Neural crest cell (in vitro differentiated cells): ENCODE data around the gene CKMT1A. TPM values are rescaled to one million over a fixed set of nuclear protein-coding genes. Genes with fewer than 3 reads are reported as not detected.
"Not testable (repeated sequence)": the region's sequence is repeated elsewhere in the genome, so short reads cannot be mapped to it uniquely, and the experiment has no call there.

Experiments used
- DNase-seq: peaks from one replicate; pipeline ENCODE4 v3.0.0; 2021; ENCODE audit warnings: low read depth, mixed read lengths, low spot score
- H3K27ac Mint-ChIP-seq: one replicate; pipeline ENCODE4 v1.8.0; 2021; ENCODE audit warnings: mild to moderate bottlenecking, mixed read lengths; ENCODE audit not compliant: unreplicated experiment
- H3K27me3 Mint-ChIP-seq: 2 replicates; pipeline ENCODE4 v1.8.0; 2021; ENCODE audit warnings: low read depth, mild to moderate bottlenecking, mixed read lengths
- H3K36me3 Mint-ChIP-seq: 2 replicates; pipeline ENCODE4 v1.8.0; 2021; ENCODE audit warnings: low read depth, mild to moderate bottlenecking, mixed read lengths
- H3K4me1 Mint-ChIP-seq: 2 replicates; pipeline ENCODE4 v1.8.0; 2021; ENCODE audit warnings: mixed read lengths
- H3K4me3 Mint-ChIP-seq: one replicate; pipeline ENCODE4 v1.8.0; 2021; ENCODE audit warnings: mild to moderate bottlenecking, mixed read lengths
- H3K9me3 Mint-ChIP-seq: 2 replicates; pipeline ENCODE4 v1.8.0; 2021; ENCODE audit warnings: mixed read lengths
- total RNA-seq: library from RNA; stranded (reverse); gene quantifications from 2 replicates; pipeline ENCODE4 v1.2.1, GENCODE V29; 2021
- TF ChIP-seq, protein P1 (sequence below): fragments of 200-600 bp; sonication (generic); conservative IDR thresholded peaks from 2 replicates; pipeline ENCODE4 v1.5.0; 2021; ENCODE audit warnings: antibody characterized with exemption, mild to moderate bottlenecking

Gene CKMT1A
- total RNA-seq, 1 donor from 2014 or later: 5.3 TPM

DNA sequence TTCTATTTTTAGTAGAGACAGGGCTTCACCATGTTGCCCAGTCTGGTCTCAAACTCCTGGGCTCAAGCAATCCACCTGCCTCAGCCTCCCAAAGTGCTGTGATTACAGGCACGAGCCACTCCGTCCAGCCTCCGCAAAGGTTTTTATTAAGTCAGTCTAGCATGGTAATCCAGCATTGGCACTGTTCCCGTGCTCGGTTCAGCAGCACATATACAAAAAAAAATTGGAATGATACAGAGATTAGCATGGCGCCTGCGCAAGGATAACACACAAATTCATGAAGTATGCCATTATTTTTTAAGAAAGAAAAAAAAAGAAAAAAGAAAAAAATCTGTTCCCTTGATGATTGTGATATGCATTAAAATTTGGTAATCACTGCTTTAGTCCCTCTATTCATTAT is 8.5 kb downstream of the CKMT1A start:
- DNase-seq: no peak
- H3K9me3 Mint-ChIP-seq: no peaks in the 10 kb centered on the region
- TF ChIP-seq, protein P1, sequence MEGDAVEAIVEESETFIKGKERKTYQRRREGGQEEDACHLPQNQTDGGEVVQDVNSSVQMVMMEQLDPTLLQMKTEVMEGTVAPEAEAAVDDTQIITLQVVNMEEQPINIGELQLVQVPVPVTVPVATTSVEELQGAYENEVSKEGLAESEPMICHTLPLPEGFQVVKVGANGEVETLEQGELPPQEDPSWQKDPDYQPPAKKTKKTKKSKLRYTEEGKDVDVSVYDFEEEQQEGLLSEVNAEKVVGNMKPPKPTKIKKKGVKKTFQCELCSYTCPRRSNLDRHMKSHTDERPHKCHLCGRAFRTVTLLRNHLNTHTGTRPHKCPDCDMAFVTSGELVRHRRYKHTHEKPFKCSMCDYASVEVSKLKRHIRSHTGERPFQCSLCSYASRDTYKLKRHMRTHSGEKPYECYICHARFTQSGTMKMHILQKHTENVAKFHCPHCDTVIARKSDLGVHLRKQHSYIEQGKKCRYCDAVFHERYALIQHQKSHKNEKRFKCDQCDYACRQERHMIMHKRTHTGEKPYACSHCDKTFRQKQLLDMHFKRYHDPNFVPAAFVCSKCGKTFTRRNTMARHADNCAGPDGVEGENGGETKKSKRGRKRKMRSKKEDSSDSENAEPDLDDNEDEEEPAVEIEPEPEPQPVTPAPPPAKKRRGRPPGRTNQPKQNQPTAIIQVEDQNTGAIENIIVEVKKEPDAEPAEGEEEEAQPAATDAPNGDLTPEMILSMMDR: no peak
- no peaks in the 10 kb centered on the region for H3K4me1 Mint-ChIP-seq
- peaks cover 22% of the 10 kb centered on the region for H3K27me3 Mint-ChIP-seq
- H3K27ac Mint-ChIP-seq: no peak overlapping the region
- no peak overlapping the region for H3K4me3 Mint-ChIP-seq
- no peaks in the 10 kb centered on the region for H3K36me3 Mint-ChIP-seq

DNA sequence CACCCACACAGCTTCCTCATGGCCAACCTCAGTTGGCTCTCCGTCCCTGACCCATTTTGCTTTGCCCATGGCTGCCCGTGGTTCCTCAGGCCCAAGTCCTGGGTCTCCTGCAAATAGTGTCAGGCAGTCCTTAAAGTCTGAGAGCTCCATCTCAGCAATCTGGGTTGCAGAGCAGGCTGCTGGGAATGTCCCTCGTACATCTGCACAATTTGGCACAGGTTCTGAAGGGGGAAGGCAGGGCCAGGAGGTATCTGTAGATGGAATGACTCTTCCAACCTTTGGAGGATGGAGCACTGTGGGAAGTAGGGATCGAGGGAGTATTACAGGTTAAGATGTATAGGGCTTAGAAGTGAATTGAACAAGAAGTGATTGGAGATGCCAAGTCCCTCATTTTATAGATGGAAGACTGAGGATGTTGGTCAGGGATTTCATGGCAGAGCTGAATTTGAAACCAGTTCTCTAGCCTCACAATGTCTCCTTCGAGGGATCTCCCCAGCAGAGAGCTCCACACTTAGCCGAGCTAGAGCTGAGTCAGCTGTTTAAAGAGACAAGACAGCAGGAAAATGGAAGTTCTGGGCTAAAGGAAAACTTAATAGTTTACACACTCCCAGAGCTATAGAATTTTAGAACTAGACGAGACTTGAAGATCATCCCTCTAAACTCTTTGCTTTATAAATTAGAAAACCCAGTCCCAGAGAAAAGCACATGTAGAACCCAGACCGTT is 9.2 kb downstream of the CKMT1A start:
- Mint-ChIP-seq H3K4me1 (no peaks in the 10 kb centered on the region), H3K9me3 (no peaks in the 10 kb centered on the region), H3K27ac (no peak overlapping the region), H3K4me3 (no peak overlapping the region), H3K36me3 (no peaks in the 10 kb centered on the region), H3K27me3 (peaks cover 18% of the 10 kb centered on the region)
- DNase-seq: no peak
- TF ChIP-seq, protein P1: no peak

DNA sequence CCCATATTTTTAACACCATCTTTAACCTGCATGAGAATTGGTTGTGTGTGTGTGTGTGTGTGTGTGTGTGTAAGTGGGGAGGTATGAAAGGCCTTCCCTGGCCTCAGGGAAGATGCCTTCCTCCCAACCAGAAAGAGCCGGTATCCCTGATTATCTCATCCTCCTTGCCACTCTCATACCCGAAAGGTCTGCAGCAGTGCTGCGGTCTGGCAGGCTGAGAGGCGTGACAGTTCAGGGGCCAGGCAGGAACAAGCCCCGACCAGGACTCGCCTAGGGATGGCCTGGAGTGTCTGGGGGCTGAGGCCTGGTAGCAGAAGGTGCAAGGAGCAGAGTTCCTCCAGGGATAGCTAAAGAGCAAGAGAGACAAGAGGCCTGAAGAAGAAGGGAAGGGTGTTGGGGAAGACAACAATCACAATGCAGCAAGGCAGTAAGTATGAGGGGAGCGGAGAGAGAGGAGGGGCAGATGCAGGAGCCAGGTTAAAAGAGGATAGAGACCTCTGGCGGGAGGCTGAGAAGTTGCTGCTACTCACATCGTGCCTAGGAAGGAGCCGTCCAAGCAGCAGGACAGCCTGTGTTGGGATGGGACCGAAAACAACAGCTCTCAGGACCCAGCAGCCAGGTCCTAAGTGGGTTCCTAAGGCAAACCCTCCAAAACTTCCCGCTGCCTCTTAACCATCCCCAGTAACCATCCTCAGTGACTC is 16.9 kb downstream of the CKMT1A start:
- not testable (repeated sequence) for H3K4me3 Mint-ChIP-seq, H3K4me1 Mint-ChIP-seq, H3K36me3 Mint-ChIP-seq, DNase-seq, H3K27me3 Mint-ChIP-seq, H3K27ac Mint-ChIP-seq, H3K9me3 Mint-ChIP-seq

DNA sequence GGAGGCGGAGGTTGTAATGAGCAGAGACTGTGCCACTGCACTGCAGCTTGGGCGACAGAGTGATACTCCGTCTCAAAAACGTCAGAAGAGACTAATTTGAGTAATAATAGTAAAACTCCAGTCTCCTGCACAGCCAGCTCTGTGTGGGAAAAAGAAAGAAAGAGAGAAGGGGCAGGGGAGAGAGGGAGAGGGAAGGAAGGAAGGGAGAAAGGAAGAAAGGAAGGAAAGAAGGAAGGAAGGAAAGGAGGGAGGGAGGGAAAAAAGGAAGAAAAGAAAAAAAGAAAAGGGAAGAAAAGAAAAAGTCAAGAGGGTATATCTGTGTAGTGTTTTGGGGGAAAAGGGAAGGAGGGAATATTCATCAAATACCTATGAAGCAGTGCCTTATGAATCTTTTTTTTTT is 29.5 kb downstream of the CKMT1A start:
- TF ChIP-seq, protein P1: no peak
- H3K27ac Mint-ChIP-seq: no peak overlapping the region
- H3K4me1 Mint-ChIP-seq: peaks cover 3% of the 10 kb centered on the region
- no peaks in the 10 kb centered on the region for H3K27me3 Mint-ChIP-seq
- no peaks in the 10 kb centered on the region for H3K36me3 Mint-ChIP-seq
- no peak overlapping the region for H3K4me3 Mint-ChIP-seq
- no peaks in the 10 kb centered on the region for H3K9me3 Mint-ChIP-seq
- no peak for DNase-seq

DNA sequence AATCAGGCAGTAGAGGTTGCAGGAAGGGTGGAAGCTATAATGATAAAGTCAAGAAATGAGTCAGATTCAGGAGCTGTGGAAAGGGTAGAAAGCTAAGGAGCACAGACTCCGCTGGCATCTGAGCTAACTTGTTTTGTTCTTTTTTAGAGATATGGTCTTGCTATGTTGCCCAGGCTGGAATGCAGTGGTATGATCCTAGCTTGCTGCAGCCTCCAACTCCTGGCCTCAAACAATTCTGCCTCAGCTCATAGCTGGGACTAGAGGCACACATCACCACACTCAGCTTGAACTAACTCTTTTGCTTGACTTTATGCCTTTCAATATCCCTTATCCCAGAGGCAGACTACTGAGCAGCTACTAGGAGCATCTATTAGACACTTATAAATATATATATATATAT is 32.6 kb downstream of the CKMT1A start:
- not testable (repeated sequence) for H3K27me3 Mint-ChIP-seq, H3K36me3 Mint-ChIP-seq, DNase-seq, H3K9me3 Mint-ChIP-seq, H3K27ac Mint-ChIP-seq, H3K4me1 Mint-ChIP-seq, H3K4me3 Mint-ChIP-seq

DNA sequence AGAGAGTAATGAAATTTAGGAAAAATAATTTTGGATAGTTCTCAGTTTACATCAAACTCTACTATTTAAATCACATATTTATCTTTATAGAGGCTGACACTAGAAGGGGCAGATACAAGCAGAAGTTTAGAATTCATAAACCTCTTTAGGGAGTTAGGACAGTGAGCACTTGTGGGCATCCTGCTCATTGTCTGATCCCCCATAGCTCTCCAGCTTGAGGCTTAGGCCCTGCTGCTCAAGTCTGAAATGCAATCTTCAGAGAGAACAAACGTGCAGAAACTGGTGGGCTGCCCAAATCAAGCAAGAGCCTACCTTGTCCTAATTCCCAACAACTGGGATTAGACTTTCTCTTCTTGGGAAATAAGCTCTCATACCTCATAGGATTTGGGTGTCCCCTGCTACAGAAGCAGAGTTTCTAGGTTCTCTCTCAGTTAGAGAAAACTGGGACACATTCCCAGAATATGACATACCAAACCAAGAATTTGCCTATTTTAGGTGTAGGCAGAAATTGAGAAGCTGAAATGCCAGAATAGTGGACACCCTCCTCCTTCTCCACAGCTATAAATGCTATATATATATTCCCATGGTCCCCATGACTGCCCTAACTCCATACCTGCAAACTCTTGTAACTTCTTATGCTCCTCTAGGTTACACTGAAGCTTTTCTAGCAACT is 34.5 kb downstream of the CKMT1A start:
- H3K4me3 Mint-ChIP-seq, DNase-seq, H3K27me3 Mint-ChIP-seq, H3K27ac Mint-ChIP-seq, H3K36me3 Mint-ChIP-seq, H3K4me1 Mint-ChIP-seq, H3K9me3 Mint-ChIP-seq: not testable (repeated sequence)

DNA sequence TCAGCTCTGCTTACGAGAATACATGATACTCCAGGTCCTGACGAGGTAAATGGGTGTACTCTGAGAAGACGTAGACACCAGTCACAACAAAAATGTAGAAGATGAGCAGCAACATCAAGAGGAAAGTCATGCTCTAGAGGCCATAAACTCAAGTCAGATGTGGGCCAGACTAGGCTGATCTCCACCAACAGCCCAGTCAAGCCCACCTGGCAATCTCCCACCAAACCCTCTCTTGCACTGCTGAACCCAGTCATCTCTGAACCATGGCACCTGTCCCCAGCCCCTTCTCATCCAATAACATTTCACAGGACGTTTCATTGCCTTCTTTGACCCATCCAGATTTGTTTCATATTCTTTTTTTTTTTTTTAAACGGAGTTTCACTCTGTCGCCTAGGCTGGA is 41.8 kb downstream of the CKMT1A start:
- DNase-seq: no peak
- TF ChIP-seq, protein P1: no peak
- Mint-ChIP-seq H3K4me1 (no peaks in the 10 kb centered on the region), H3K27me3 (peaks cover 3% of the 10 kb centered on the region), H3K27ac (no peak overlapping the region), H3K36me3 (no peaks in the 10 kb centered on the region), H3K4me3 (no peak overlapping the region), H3K9me3 (no peaks in the 10 kb centered on the region)
